Measurements from ENCODE around the gene CASTOR1.

The CASTOR1 gene

DNA sequence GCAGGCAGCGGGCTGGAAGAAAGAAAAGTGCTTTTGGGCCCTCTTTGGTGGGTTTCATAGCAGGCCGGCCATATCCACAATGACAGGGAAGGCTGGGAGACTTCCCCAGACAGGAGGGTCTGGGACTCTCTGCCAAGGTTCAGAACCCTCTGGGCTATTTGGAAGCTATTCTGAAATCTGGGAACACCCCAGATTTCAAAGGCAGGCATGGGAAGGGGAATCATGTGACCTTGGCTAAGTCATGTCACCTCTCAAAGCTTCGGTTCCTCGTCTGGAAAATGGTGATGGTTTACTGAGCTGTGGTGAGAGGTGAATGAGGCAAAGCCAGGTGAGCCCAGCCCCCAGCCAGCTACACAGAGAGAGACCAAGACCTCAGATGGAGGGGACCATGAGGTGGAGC is 4.6 kb downstream of the CASTOR1 start:
- no peak for DNase-seq (ENCODE audit: low spot score)

DNA sequence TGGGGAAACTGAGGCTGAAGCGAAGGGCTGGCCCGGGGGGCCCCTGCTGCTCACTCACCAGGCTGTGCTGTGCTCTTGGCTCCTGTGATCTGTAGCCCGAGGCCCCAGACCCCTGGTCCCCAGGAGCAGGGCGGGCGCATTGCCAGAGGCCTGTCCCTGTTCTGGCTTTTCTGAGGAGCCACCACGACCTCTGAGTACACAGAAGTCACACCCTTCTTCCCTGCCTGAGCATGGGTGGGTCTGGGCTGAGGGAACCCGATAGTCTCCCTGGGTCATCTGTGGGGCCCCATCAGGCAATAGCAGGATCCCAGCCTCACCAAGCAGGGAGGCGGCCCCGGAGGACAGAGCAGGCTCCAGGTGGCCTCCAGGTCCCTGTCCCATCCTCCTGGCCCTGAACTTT is 5.1 kb downstream of the CASTOR1 start:
- DNase-seq (ENCODE audit: low spot score), result no peak

DNA sequence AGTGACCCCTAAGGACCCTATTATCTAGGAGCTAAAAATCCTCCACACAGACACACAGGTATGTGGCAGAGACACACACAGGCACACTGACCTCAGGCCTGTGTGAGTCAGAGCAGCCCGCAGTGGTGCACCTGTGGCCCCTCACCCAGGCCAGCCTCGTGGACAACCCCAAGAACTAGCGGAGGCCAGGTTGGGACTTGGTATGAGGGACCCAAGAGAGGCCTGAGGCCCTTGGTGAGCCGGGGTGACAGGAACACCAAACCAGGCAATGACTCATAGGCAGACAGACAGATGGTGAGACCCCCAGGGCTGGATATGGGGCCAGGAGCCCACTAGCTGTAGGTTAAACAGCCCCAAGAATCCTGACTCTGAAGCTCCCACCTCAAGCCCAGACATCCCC is 6.0 kb downstream of the CASTOR1 start:
- DNase-seq (ENCODE audit: low spot score), result no peak

DNA sequence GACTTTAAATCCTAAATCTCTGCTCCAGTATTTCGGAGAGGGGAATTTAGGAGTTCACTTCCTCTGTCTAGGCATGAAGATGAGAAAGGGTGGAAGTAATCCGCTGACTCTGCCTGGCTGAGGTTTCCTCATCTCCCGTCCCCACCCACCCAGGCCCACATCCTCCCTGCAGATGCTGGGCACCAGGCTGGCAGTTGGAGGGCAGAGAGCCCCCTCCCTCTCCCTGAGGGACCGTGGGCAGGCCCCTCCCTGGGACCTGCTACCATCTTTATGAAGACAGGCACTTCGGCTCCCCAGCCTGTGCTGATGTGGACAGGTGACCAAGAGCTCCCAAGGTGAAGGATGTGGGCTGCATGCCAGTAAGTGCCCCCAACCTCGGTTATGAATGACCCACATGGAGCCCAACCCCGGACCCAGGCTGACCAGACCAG is 6.7 kb downstream of the CASTOR1 start:
- no peak for DNase-seq (ENCODE audit: low spot score)

DNA sequence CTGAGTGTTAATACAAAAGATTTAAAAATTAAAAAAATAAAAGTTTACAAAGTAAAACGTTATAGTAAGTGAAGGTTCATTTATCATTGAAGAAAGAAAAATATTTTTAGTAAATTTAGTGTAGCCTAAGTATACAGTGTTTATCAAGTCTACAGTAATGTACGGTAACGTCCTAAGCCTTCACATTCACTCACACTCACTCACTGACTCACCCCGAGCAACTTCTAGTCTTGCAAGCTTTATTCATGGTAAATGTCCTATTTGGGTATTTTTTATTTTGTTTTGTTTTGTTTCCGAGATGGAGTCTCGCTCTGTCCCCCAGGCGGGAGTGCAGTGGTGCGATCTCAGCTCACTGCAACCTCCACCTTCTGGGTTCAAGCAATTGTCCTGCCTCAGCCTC is 8.8 kb downstream of the CASTOR1 start:
- no peak for DNase-seq (ENCODE audit: low spot score)

DNA sequence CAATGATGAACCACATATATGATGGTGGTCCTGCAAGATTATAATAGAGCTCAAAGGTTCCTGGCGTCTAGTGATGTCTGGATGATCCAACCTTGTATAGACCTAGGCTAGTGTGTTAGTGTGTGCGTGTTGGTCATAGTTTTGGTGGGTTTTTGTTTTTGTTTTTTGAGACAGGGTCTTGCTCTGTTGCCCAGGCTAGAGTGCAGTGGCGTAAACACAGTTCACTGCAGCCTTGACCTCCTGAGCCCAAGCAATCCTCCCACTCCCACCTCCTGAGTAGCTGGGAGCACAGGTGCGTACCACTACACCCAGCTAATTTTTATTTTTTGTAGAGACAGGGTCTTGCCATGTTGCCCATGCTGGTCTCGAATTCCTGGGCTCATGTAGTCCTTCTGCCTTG is 9.4 kb downstream of the CASTOR1 start:
- DNase-seq (ENCODE audit: low spot score), result no peak

DNA sequence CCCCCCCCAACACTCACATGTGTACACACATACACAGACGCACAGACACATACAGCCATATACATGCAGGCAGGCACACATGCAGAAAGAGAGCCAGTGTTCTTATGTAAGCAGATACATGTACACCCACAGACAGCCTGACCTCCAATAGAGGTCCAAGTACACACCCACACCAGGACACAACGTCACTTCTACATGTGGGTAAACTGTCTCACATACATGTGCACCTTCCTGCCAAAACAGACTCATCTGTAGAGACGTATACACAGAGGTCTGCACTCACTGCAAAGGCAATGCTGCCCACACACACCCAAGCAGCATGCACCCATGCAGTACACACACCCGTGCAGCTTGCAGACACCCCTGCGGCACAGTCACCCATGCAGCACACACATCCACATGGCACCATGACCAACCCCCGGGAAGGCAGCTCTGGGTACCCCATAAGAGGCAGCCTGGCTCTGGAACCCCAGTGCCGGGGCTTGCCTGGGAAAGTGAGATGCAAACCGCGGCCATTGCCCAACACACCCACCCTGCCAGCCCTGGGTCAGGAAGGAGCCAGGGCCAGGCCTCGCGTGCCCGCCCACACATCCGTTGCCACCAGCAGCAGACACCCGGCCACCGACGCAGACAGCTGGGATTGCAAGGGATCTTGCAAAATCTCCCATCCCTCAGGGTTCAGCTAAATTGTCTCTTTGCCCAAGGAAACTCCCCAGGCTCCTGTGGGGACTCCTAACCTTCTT is 10.1 kb downstream of the CASTOR1 start:
- DNase-seq (ENCODE audit: low spot score), result no peak

DNA sequence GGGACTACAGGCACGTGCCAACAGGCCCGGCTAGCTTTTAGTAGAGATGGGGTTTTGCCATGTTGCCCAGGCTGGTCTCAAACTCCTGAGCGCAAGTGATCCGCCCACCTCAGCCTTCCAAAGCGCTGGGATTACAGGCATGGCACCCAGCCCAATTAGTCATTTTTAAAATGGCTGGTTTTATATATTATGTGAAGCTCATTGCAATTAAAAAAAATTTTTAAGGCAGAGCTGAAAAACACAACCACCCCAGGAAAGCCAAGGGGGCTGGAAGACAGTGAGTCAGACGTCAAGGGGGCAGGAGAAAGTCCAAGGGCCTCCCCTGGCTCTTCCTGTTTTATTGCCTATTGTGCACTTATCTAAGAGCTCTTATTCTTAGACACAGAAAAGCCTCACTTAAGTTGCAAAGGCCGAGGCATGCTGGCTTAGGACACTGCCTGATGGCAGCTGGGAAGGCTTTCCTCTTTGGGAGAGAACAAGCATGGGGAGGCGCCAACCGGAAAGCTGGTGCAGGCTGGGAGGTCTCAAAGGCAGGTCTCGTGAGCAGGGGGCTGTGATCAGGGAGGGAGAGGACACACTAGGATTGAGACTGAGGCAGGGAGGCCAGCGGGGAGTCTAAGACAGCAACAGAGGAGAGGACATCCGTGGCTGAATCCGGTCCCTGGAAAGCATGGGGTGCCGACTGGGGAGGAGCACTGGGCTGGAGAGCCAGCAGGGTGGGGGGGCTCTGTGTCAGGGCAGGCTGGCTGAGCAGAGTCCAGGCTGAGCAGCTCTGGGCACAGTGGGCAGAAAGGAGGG is 11.6 kb downstream of the CASTOR1 start:
- no peak for DNase-seq (ENCODE audit: low spot score)

DNA sequence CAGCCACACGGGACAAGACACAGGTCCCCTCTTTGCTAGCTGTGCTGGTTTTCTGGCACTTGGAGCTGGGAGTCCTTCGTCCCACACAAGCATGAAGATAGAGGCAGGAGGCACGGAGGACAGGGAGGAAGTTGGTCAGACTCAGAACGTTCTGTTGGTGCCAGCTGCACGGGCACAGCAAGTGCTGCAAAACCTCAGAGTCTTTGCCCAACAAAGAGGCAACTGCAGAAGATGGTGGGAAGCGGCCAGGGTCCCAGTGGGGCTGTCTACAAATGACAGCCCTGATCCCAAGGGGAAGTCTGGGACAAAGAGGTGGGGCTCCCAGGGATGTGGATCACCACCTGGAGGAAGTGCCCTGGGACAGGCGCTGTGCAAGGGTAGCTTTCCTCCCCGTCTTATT is 13.3 kb downstream of the CASTOR1 start:
- no peak for DNase-seq (ENCODE audit: low spot score)

DNA sequence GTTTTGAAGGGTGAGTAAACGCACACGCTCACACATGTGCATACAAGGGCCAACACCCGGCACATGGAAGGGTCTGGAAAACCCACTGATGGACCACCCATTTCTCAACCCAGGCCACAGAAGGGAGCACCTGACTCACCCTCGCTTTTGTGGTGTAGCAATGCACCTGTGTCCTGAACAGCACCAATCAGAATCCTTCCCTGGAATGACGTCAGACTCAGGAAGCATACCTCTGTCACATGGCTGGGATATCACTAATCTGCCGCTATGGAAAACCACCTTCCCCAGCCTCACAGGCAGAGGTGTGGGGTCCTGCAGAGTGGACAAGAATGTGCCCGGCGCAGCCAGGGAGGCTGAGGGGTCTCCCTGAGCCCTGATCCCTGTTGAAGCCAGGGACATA is 13.7 kb downstream of the CASTOR1 start:
- DNase-seq (ENCODE audit: low spot score), result no peak

DNA sequence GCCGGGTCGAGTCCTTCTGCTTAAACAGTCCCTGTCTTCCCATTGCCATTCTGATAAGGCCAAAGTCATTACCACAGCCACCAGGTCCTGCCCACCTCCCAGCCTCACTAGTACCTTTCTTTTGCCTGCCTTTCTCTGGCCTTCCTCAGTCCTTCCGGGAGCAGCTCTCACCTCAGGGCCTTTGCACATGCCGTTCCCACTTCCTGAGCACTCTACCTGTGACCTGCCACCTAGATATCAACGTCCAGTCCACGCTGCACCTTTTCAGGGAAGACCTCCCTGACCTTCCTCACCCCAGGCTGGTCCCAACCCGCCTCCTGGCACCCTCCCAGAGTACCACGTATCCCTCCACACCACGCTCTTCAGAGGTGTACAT is 14.9 kb downstream of the CASTOR1 start:
- DNase-seq (ENCODE audit: low spot score), result no peak

DNA sequence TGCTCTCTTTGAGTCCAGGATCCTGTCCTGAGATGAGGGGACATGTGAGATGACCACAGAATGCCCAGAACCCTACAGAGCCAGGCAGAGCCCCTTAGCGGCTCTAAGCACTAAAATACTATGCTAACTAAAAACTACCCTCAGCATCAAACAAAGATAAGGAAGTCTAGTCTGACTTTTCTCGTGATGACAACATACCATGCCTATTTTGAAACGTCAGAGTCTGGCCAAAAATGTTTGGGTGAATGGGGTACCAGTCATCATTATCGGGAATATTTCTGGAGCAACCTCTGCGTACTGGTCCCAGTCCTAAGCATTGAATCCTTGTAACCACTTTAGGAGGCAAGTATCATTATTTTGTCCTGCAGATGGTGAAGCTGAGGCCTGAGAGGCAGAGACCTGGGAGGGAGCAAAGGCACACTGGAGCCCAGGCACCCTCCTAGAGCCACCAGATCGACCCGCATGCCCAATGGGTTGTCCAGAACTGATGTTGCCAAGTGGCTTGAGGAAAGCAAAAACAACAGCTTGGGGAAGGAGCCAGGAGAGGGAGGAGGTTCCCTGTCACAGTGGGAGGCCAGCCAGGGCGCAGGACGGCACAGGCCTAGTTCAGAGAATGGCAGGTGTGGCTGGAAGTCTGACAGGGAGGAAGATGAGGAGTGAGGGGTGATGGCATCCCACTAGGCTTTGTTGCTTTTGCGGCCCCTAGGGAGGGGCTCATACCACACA is 15.4 kb downstream of the CASTOR1 start:
- DNase-seq (ENCODE audit: low spot score), result no peak

DNA sequence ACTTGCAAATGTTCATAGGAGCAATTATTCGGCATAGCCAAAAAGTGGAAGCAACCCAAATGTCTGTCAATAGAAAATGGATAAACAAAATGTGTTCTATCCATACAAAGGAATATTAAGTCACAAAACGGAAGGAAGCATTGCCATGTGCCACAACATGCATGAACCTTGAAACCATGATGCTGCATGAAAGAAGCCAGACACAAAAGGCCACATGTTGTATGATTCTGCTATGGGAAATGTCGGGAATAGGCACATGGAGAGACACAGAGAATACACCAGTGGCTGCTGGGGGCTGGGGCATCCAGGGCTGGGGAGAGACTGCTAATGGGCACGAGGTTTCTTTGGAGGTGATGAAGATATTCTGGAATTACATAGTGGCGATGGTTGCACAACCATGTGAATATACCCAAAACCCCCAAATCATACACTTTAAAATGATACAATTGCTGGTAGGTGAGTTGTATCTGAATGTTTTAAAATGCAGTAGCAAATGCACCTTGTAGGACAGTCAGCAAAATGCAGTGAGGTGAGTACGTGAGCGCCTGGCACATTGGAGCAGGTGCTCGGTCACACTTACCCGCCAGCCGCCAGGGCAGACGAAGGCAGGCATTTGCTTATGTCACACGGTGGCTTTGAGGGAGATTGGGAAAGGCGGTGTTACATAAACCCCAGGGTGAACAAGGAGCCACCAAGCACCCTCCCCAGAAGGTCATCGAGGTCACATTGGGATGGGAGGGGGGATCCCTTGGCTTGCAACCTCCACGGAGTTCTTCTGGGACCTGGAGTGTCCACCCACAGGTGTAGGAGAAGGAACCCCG is 16.3 kb downstream of the CASTOR1 start:
- no peak for DNase-seq (ENCODE audit: low spot score)

DNA sequence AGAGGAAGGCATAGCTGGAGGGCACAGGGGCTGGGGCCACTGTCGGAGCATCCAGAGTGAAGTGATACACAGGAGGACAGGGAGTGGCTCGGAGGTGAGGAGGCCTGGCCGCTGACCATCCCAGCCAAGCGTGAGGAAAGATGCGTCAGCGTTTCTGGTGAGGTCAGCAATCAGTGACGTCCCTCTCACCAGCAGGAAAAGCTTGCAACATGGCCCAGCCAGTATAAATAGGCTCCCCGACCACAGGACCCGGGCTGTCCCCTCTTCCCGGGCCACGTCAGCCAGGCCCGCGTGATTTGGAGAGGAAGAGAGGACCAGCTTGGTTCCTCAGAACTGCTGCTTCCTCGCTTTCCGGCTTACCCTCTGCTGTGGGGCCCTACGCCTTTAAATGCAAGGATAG is 18.5 kb downstream of the CASTOR1 start:
- no peak for DNase-seq (ENCODE audit: low spot score)

DNA sequence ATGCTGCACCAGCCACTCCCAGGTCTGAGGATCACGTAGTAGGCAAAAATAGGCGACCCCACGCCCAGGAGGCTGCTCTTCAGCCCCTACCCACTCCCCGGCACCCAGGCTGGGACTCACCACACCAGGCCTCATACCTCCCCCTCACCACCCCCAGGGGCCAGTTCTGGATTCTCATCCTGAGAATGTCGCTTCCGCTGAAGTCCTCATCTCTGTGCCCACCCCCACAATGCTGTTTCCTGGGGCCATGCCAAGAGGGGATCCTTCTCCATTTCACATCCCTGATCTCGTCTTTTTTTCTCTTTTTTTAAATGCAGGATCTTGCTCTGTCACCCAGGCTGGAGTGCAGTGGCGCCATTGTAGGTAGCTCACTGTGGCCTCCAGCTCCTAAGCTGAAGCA is 21.0 kb downstream of the CASTOR1 start:
- no peak for DNase-seq (ENCODE audit: low spot score)

DNA sequence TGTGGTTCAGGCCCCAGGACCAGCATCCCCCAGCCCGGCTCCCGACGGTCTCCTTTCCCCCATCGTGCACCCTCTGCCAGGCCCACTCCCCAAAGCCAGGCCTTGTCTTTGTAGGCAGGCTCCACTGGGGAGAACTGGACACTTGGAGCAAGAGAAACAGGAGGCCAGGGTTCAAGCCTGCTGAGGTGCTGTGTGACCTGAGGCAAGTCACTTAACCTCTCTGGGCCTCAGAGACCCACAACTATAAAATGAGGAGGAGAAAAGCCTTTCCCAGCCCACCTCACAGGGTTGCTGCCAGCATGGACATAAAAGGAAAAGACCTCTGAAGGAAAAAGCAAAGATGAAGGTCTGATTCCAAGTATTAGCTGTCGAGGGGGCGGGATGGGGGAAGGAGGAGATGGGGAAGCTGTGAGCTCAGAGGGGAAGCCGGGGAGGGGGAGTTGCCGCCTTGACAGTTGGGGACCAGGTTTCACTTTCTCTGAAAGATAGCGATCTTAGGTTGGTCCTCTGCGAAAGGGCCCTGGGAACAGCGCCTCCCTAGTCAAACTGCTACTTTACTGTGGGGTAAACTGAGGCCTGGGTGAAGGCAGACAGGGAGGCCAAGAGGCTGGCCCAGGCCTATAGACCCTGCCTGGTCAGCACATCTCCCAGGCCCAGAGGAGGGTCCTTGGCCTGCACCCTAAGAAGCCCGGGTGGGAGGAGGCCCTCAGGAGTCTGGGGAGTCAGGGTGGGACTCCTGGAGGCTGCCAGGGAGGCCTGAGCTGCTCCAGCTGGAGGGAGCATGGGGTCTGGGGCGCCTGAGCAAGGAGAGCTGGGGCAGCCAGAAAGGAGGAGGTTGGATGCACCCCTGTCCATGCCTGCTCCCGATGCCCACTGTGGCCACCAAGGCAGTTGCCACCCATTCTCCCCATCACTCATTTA is 21.7 kb downstream of the CASTOR1 start:
- no peak for DNase-seq (ENCODE audit: low spot score)

DNA sequence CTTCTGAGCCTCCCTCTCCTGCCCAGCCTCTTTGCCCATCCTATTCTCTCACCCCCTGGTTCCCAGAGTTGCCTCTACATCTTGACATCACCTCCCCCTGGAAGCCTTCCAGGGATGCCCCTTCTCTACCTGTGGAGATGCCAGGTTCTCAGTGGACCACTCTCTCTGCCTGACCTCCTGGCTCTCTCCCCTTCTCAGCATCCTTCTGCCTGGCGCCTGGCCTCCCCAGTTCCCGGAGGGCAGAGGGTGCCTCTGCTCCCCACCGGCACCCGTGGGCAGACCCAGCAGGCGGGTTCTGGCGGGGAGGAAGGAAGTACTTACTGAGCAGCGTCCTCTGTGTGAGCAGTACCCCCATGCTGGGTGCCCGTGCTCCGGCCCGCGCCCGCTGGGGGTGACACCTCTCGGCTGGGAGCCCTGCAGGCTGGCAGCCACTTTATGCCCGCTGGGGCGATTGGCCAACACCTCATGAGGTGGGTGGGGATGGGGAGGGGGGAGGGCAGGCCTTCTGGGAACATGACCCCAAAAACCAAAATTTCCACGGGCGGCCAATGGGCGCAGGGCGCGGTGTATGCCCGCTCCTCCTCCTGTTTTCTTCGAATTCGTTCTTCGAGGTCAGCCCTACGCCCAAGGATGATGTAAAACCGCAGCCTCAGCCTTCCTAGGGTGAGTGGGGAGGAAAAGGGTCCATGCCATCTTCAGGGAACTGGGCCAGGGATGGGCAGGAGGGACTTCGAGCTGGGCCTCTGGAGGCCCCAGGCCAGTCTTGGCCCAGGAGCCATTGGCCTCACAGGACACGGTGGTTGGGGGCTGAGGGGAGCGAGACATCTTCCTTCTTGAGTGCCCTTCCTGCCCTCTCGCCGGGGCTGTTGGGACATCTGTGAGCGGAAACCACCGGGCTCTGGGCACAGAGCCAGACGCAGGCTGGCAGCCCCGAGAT is 22.6 kb downstream of the CASTOR1 start, which contains the start of gene OSM:
TSS of gene OSM (minus strand) at position 407 of the 937 bp plus-strand sequence. CDS start at position 355, 52 bp downstream.
- DNase-seq (ENCODE audit: low spot score), result no peak

DNA sequence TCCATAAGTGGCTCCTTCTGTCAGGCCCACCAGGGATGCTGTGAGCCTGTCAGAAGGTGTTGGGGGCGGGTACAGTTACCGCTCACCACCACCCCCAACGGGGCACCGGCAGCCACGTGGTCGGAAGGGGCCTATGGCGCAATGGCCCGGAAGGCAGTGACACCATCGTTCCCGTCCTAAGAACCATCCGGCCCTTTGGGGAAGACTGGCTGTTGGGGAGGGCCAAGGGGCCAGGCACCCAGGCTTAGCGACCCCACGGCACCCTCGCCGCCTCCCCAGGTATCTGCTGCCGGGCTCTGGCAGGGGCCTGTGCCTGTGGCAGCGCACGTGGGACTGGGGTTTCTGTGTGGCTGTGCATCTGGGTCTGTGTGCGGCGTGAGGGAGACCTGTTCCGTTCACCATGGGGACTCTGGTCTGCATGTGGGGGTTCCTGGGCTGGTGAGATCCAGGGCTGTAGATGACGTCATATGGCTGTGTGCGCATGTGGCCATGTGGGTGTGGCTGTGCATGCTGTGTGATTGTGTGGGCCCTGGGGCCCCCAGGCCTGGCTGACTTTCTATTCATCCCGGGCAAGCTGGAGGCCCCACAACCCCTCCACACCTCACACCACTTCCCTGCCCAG is 23.4 kb downstream of the CASTOR1 start:
- no peak for DNase-seq (ENCODE audit: low spot score)

DNA sequence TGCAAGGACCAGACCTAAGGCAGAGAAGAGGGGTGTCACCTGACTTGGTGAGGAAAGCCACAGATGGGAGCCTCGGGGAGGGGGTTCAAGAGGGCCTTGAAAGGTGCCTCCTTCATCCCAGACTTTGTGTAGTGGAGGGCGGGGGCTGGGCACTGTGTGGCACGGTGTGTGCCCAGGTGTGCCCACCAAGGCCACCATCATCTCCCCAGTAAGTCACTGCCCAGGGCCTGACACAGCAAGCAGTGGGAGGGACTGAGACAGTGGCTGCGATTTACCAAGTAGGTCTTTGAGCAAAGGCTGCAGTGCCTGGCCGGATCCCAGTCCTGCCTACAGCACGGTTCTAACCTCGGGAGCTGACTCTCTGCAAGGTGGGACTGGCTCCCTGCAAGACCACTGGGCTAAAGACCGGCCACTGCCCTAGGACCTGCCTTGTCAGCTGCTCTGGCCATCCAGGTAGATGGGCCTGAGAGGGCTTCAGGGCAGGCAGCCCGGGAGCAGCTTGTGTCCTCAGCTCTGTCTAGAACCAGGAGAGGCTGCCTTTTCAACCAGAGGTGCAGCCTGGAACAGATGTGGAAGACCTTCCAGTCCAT is 24.1 kb downstream of the CASTOR1 start:
- no peak for DNase-seq (ENCODE audit: low spot score)

All from HuH-7.5 (cell line).